Measurements from ENCODE around the gene PIP5KL1.

The PIP5KL1 gene

DNA sequence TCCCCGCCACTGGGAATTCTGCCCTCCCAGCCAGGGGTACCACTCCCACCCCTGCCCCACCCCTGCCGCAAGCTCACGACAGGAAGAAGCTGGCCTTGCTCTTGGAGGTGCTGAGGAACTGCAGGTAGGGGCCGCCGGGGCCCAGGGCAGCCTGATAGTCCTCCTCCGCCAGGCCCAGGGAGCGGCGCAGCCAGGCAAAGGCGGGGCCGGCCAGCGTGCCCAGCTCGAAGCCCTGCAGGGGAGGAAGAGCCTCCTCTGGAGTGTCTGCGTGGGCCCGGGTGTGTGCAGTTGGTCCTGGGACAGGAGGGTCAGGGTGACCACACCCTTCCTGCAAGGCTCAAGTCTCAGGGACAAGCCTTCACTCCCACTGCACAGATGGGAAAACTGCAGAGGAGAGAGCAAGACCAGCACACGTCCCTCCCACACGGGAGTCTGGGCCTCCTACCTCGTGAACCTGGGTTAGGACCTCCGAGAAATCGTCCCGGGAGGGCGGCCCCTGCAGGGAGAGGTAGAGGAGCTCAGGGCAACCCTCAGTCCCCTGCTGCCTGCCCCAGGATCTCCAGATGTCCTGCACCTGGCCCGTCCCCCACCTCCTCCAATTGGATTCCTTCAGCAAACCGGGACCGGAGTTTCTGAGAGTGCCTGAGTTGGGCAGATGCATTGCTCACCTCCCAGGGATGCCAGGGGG lies 2.4 kb downstream of the PIP5KL1 start:
- no peak for TF ChIP-seq CTCF (conservative IDR thresholded peaks at IDR 0.05; ENCODE audit: low read depth)
- CTCF ChIA-PET = interaction anchor here (0.7 to 1.3 kb wide), 2 partner anchors 58 to 167 kb away, joined by 4 read pairs; no protein-coding TSS in a partner anchor
- DNase-seq (ENCODE audit: low spot score) = no peak
- POLR2A ChIA-PET (ENCODE audit: low non-redundant PET) = no interaction called here
- H3K27ac ChIP-seq = peak overlapping the region; percentile 64

- CTCF ChIA-PET = interaction anchor here (1.0 kb wide), 1 partner anchor 58 kb away, joined by 3 read pairs; no protein-coding TSS in a partner anchor
- peak overlapping the region; percentile 64 for H3K27ac ChIP-seq
- POLR2A ChIA-PET (ENCODE audit: low non-redundant PET) = no interaction called here
- peak; percentile 98 for DNase-seq (ENCODE audit: low spot score)
- TF ChIP-seq CTCF (conservative IDR thresholded peaks at IDR 0.05; ENCODE audit: low read depth) = no peak
Measured at GRCh38 chr9:127927201-127927987, 3.2 kb downstream of the PIP5KL1 start.

- ChIA-PET CTCF (interaction anchor here (1.0 kb wide), 1 partner anchor 57 kb away, joined by 3 read pairs; no protein-coding TSS in a partner anchor), POLR2A (ENCODE audit: low non-redundant PET) (no interaction called here)
- no peak for DNase-seq (ENCODE audit: low spot score)
- no peak for TF ChIP-seq CTCF (conservative IDR thresholded peaks at IDR 0.05; ENCODE audit: low read depth)
- H3K27ac ChIP-seq = peak overlapping the region; percentile 64
Measured at GRCh38 chr9:127926906-127927200, 3.7 kb downstream of the PIP5KL1 start.

DNA sequence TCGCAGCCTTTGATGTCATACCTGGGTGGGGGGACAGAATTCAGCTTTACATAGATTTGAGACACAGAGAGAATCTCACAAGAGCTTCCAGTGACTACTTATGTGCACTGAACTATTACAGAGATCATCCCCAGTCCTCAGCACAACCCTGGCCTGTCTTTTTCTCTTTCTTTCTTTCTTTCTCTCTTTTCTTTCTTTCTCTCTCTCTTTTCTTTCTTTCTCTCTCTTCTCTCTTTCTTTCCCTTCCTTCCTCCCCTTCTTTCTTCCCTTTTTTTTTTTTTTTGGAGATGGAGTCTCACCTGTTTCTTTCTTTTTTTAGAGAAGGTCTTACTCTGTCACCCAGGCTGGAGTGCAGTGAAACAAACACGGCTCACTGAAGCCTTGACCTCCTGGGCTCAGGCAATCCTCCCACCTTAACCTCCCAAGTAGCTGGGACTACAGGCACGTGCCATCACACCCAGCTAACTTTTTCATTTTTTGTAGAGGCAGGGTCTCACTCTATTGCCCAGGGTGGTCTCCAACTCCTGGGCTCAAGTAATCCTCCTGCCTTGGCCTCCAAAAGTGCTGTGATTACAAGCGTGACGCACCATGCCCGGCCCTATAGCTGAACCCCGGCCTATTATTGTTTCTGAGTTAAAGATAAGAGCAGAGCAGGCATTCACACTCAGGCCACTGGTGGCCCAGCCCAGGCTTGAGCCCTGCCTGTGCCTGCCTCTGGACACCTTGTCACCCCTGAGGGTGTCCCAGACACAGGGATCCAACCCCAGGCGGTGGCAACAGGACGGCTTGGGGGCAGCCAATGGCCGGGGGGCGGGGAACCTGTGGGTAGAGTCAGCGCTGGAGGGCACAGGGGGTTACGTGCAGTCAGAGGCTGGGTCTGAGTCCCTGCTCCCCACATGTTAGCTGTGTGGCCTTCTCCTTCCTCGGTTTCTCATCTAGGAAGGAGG lies 4.3 kb downstream of the PIP5KL1 start:
- H3K27ac ChIP-seq = peak overlapping the region; percentile 71
- DNase-seq (ENCODE audit: low spot score) = no peak
- CTCF ChIA-PET = interaction anchor here (0.6 to 1.0 kb wide), 4 partner anchors 16 to 343 kb away, joined by 3 to 7 read pairs (median 3); no protein-coding TSS in a partner anchor
- TF ChIP-seq CTCF (conservative IDR thresholded peaks at IDR 0.05; ENCODE audit: low read depth) = no peak
- POLR2A ChIA-PET (ENCODE audit: low non-redundant PET) = no interaction called here

- ChIA-PET CTCF (interaction anchor here (0.5 to 1.0 kb wide), 3 partner anchors 18 to 1772 kb away, joined by 3 to 4 read pairs (median 3); partner anchors contain the start of gene CDK9), POLR2A (ENCODE audit: low non-redundant PET) (no interaction called here)
- TF ChIP-seq CTCF (conservative IDR thresholded peaks at IDR 0.05; ENCODE audit: low read depth) = no peak
- H3K27ac ChIP-seq = peak overlapping the region; percentile 71
- no peak for DNase-seq (ENCODE audit: low spot score)
Measured at GRCh38 chr9:127924736-127925444, 5.7 kb downstream of the PIP5KL1 start.
